Endometrium (tissue), 2 donors: Measurements from ENCODE around the gene DPM1.

Experiments used
- FAIRE-seq: peaks from 2 replicates; lab custom pipeline; 2012; peaks lifted over from hg19 to GRCh38; lab: Jason Lieb, UNC
- donor health status: control.
- donor health status: control.

The DPM1 gene

DNA sequence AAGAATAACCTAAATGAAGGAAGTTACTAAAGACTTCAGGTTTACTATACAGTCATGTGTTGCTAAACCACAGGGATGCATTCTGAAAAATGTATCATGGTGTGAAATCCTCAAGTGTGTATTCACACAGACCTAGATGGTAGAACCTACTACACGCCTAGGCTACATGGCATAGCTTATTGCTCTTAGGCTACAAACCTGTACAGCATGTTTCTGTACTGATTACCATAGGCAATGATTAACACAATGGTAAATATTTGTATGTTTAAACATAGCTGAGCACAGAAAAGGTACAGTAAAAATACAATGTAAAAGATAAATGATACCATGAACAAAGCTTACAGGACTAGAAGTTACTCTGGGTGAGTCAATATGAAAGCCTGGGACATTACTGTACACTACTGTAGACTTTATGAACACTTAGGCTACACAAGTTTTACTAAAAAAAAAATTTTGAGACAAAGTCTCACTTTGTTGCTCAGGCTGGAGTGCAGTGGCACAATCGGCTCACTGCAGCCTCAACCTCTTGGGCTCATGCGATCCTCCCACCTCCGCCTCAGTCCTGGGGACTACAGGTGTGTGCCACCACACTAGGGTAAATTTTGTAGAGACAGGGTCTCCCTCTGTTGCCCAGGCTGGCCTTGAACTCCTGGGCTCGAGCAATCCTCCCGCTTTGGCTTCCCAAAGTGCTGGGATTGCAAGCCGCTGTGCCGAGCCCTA is 63.1 kb downstream of the DPM1 start:
- no peak for FAIRE-seq

DNA sequence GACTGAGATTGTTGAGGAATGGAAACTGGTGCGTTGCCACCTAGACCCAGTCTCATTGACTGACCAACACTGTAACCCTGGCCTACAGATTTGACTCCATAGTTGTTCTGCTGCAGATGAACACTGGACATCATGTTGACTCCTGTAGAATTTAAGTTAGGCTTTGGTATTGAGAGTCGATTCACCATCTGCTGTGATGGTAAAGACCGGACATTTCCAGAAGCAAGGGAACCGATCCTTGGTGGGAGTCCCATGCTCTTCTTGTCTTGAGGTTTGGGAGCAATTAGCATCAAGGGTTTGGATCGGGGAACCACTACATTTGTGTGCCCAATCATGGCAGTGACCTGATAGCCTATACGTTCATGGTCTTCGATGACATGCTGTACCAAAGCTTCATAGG is 64.7 kb downstream of the DPM1 start:
- FAIRE-seq, result no peak

GRCh38 chr20:50892394-50892793 is 65.9 kb downstream of the DPM1 start:
- no peak for FAIRE-seq

- FAIRE-seq, result no peak
Observed at GRCh38 chr20:50891138-50891537, 67.2 kb downstream of the DPM1 start.

- FAIRE-seq, result no peak
Observed at GRCh38 chr20:50887576-50887975, 70.8 kb downstream of the DPM1 start.

- no peak for FAIRE-seq
Observed at GRCh38 chr20:50886184-50886790, 72.0 kb downstream of the DPM1 start.

- no peak for FAIRE-seq
Observed at GRCh38 chr20:50885781-50886180, 72.6 kb downstream of the DPM1 start.

- no peak for FAIRE-seq
Observed at GRCh38 chr20:50885068-50885467, 73.3 kb downstream of the DPM1 start.
